Measurements from ENCODE around the gene LRRC49.
"Not testable (repeated sequence)": the region's sequence is repeated elsewhere in the genome, so short reads cannot be mapped to it uniquely, and the experiment has no call there.

The LRRC49 gene

DNA sequence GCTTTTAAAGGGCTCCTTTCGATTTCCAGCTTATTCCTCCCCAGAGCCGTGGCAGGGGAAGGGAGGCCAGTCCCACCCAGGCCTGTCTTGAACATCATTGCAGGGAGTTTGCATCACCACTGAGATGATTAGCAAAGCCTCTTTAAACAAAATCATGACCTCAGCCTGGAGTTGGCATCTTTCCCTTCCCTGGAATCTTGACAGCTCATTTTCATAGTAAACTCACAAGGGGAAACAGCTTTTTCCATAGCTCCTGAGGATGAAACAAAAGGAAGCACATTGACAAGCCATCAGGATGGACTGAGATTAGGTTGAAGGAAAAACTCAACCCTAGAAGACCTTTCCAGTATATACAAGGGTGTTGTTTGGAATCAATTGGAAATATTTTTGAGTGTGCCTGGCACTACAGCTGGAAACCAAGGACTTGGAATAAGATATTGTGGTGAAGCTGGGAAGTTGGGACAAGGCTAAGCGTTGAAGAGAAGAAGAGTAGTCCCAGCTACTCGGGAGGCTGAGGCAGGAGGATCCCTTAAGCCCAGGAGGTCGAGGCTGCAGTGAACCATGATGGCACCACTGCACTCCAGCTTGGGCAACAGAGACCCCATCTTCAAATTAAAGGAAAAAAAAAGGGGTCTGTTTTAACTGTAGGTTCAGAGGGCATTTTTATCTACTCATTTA, 35.6 kb upstream of the LRRC49 start:
- H3K36me3 ChIP-seq (ENCODE audit: insufficient read depth, low read length), result no peaks in the 10 kb centered on the region
- H3K9me2 ChIP-seq (ENCODE audit: low read depth, low read length), result no peaks in the 10 kb centered on the region
- H3K4me2 ChIP-seq (ENCODE audit: low read length), result no peak overlapping the region
- no peak overlapping the region for H3K9ac ChIP-seq (ENCODE audit: low read length)
- H4K20me1 ChIP-seq (ENCODE audit: insufficient read depth, low read length), result no peaks in the 10 kb centered on the region
- TF ChIP-seq, protein P1, sequence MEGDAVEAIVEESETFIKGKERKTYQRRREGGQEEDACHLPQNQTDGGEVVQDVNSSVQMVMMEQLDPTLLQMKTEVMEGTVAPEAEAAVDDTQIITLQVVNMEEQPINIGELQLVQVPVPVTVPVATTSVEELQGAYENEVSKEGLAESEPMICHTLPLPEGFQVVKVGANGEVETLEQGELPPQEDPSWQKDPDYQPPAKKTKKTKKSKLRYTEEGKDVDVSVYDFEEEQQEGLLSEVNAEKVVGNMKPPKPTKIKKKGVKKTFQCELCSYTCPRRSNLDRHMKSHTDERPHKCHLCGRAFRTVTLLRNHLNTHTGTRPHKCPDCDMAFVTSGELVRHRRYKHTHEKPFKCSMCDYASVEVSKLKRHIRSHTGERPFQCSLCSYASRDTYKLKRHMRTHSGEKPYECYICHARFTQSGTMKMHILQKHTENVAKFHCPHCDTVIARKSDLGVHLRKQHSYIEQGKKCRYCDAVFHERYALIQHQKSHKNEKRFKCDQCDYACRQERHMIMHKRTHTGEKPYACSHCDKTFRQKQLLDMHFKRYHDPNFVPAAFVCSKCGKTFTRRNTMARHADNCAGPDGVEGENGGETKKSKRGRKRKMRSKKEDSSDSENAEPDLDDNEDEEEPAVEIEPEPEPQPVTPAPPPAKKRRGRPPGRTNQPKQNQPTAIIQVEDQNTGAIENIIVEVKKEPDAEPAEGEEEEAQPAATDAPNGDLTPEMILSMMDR (IDR thresholded peaks at IDR 0.05; ENCODE audit: low read length), result no peak
- no peak for TF ChIP-seq EZH2 (IDR thresholded peaks at IDR 0.05; ENCODE audit: borderline replicate concordance, low read length)
- no peaks in the 10 kb centered on the region for H3K4me1 ChIP-seq (ENCODE audit: insufficient read depth, low read length, severe bottlenecking)
- no peaks in the 10 kb centered on the region for H3F3A ChIP-seq (ENCODE audit: insufficient read depth, low read length)
- H3K4me3 ChIP-seq (ENCODE audit: low read depth, low read length, poor library complexity, severe bottlenecking), result no peak overlapping the region
- no peaks in the 10 kb centered on the region for H3K27me3 ChIP-seq (ENCODE audit: insufficient read depth, low read length)
- H3K79me2 ChIP-seq (ENCODE audit: insufficient read depth, low read length), result no peaks in the 10 kb centered on the region
- H3K27ac ChIP-seq (ENCODE audit: low read depth, low read length, poor library complexity, severe bottlenecking), result no peak overlapping the region
- no peak overlapping the region for H2AFZ ChIP-seq (ENCODE audit: low read length)
- H3K9me3 ChIP-seq (ENCODE audit: low read length), result no peaks in the 10 kb centered on the region

DNA sequence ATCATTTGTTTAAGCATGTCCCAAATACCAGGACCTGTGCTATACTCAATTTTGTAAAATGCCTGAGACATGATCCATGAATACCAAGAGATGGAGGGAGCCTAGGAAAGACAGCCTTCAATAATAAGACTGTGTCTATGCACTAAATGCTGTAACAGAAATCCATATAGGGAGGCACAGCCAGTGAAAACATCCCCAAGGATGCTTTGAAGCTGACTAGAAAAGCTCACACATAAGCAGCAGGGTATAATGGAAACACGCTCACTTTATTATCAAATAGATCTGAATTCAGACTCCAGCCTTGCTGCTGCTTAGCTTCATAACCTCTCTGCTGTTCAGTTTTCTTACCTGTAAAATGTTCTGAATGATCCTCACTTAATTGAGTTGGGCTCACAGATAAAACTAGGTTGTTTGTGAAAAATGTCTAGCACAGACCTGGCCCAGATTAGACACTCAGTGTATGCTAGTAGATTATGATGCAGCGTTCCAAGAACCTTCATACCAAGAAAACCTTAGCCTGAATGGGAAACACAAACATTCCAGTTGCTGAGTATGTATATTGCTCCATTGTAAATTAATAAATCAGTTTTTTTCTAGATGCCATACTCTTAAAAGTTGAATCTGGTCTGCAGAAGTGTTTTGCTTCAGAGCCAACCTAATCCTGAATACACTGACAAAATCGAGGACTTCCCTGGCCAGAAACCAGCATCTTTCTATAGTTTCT, 34.9 kb upstream of the LRRC49 start:
- Histone ChIP-seq H3K4me3 (ENCODE audit: low read depth, low read length, poor library complexity, severe bottlenecking) (no peak overlapping the region), H3K9me2 (ENCODE audit: low read depth, low read length) (no peaks in the 10 kb centered on the region), H3K36me3 (ENCODE audit: insufficient read depth, low read length) (no peaks in the 10 kb centered on the region), H3K4me1 (ENCODE audit: insufficient read depth, low read length, severe bottlenecking) (no peaks in the 10 kb centered on the region), H2AFZ (ENCODE audit: low read length) (no peak overlapping the region), H3K27me3 (ENCODE audit: insufficient read depth, low read length) (no peaks in the 10 kb centered on the region), H3K9ac (ENCODE audit: low read length) (no peak overlapping the region), H3K79me2 (ENCODE audit: insufficient read depth, low read length) (no peaks in the 10 kb centered on the region), H3K4me2 (ENCODE audit: low read length) (no peak overlapping the region), H3K27ac (ENCODE audit: low read depth, low read length, poor library complexity, severe bottlenecking) (no peak overlapping the region), H4K20me1 (ENCODE audit: insufficient read depth, low read length) (no peaks in the 10 kb centered on the region), H3F3A (ENCODE audit: insufficient read depth, low read length) (no peaks in the 10 kb centered on the region), H3K9me3 (ENCODE audit: low read length) (no peaks in the 10 kb centered on the region)
- TF ChIP-seq EZH2 (IDR thresholded peaks at IDR 0.05; ENCODE audit: borderline replicate concordance, low read length), result no peak
- TF ChIP-seq, protein P1 (IDR thresholded peaks at IDR 0.05; ENCODE audit: low read length), result no peak

DNA sequence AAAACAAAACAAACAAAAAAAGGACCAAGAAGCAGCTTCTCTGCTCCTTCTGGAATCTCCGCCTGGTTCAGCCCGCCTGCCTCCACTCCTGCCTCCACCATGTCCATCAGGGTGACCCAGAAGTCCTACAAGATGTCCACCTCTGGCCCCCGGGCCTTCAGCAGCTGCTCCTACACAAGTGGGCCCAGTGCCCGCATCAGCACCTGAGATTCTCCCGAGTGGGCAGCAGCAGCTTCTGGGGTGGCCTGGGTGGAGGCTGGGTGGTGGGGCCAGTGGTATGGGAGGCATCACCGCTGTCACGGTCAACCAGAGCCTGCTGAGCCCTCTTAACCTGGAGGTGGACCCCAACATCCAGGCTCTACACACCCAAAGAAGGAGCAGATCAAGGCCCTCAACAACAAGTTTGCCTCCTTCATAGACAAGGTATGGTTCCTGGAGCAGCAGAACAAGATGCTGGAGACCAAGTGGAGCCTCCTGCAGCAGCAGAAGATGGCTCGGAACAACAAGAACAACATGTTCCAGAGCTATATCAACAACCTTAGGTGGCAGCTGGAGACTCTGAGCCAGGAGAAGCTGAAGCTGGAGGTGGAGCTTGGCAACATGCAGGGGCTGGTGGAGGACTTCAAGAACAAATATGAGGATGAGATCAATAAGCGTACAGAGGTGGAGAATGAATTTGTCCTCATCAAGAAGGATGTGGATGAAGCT, 33.9 kb upstream of the LRRC49 start:
- H3K27me3 ChIP-seq (ENCODE audit: insufficient read depth, low read length); H3K9ac ChIP-seq (ENCODE audit: low read length); H4K20me1 ChIP-seq (ENCODE audit: insufficient read depth, low read length); H3K9me2 ChIP-seq (ENCODE audit: low read depth, low read length); H3F3A ChIP-seq (ENCODE audit: insufficient read depth, low read length); H3K4me3 ChIP-seq (ENCODE audit: low read depth, low read length, poor library complexity, severe bottlenecking); H3K4me1 ChIP-seq (ENCODE audit: insufficient read depth, low read length, severe bottlenecking); H2AFZ ChIP-seq (ENCODE audit: low read length); H3K9me3 ChIP-seq (ENCODE audit: low read length); H3K79me2 ChIP-seq (ENCODE audit: insufficient read depth, low read length); H3K36me3 ChIP-seq (ENCODE audit: insufficient read depth, low read length); H3K27ac ChIP-seq (ENCODE audit: low read depth, low read length, poor library complexity, severe bottlenecking); H3K4me2 ChIP-seq (ENCODE audit: low read length): not testable (repeated sequence)

All from OCI-LY1 (cell line).